GM23338 (cell line): ENCODE data around the gene CD300E.

Source experiments
- CREB1 ChIP-seq: fragments of 250-450 bp; sonication (Bioruptor Pico); IDR thresholded peaks from 2 replicates; pipeline ENCODE4 v1.5.0; 2020; ENCODE audit warnings: low read depth, mild to moderate bottlenecking, moderate library complexity
- CTCF ChIP-seq, 2 experiments: fragments of 200-600 bp in 1 of 2; sonication (generic) in 1 of 2; conservative IDR thresholded peaks; 2 replicates each; pipeline versions ENCODE4 v1.5.1 to v1.6.1; 2016 to 2017; ENCODE audit warnings: antibody characterized with exemption in 2 of 2, low read depth in 2 of 2, mild to moderate bottlenecking in 2 of 2, moderate library complexity in 1 of 2
- ETS1 ChIP-seq: IDR thresholded peaks from 2 replicates; pipeline ENCODE4 v1.6.1; 2016; ENCODE audit warnings: antibody characterized with exemption
- EZH2 ChIP-seq: fragments of 200-600 bp; sonication (generic); IDR thresholded peaks from one replicate; pipeline ENCODE4 v1.8.0; 2017; ENCODE audit warnings: antibody characterized with exemption, mild to moderate bottlenecking, low read depth; ENCODE audit not compliant: unreplicated experiment
- EZH2phosphoT487 ChIP-seq: fragments of 200-600 bp; sonication (generic); IDR thresholded peaks from one replicate; pipeline ENCODE4 v1.8.1; 2018; ENCODE audit warnings: antibody characterized with exemption; ENCODE audit not compliant: unreplicated experiment
- JUNB ChIP-seq: IDR thresholded peaks from one replicate; pipeline ENCODE4 v1.6.1; 2016; ENCODE audit warnings: antibody characterized with exemption; ENCODE audit not compliant: unreplicated experiment
- NANOG ChIP-seq: IDR thresholded peaks from 2 replicates; pipeline ENCODE4 v1.6.1; 2016; ENCODE audit warnings: antibody characterized with exemption, borderline replicate concordance
- POLR2AphosphoS5 ChIP-seq: IDR thresholded peaks from 2 replicates; pipeline ENCODE4 v1.6.1; 2016; ENCODE audit warnings: antibody characterized with exemption, low read depth
- REST ChIP-seq: IDR thresholded peaks from one replicate; pipeline ENCODE4 v1.6.1; 2018; ENCODE audit warnings: antibody characterized with exemption; ENCODE audit not compliant: unreplicated experiment
- STAT1 ChIP-seq: IDR thresholded peaks from one replicate; pipeline ENCODE4 v1.6.1; 2016; ENCODE audit warnings: antibody characterized with exemption; ENCODE audit not compliant: unreplicated experiment
- ZNF114 ChIP-seq: fragments of 250-450 bp; sonication (Bioruptor Pico); IDR thresholded peaks from 2 replicates; pipeline ENCODE4 v1.5.0; 2020; ENCODE audit warnings: mild to moderate bottlenecking, moderate library complexity
- ZNF331 ChIP-seq: fragments of 250-450 bp; sonication (Bioruptor Pico); IDR thresholded peaks from 2 replicates; pipeline ENCODE4 v1.5.0; 2020; ENCODE audit warnings: low read depth, mild to moderate bottlenecking, moderate library complexity
- ZNF462 ChIP-seq: fragments of 250-450 bp; sonication (Bioruptor Pico); IDR thresholded peaks from 2 replicates; pipeline ENCODE4 v1.5.0; 2020; ENCODE audit warnings: mild to moderate bottlenecking, moderate library complexity

GRCh38 chr17:74663561-74663960 lies 40.0 kb upstream of the CD300E start:
- no peak for TF ChIP-seq CTCF (conservative IDR thresholded peaks at IDR 0.05; ENCODE audit: low read depth in 2 of 2)
- no peak for TF ChIP-seq POLR2AphosphoS5
- no peak for TF ChIP-seq EZH2phosphoT487
- TF ChIP-seq EZH2, result no peak
- no peak for TF ChIP-seq ZNF331 (CRISPR knock-in tag)
- no peak for TF ChIP-seq REST
- TF ChIP-seq ZNF114 (CRISPR knock-in tag), result no peak
- no peak for TF ChIP-seq CREB1 (CRISPR knock-in tag)
- no peak for TF ChIP-seq JUNB
- no peak for TF ChIP-seq ZNF462 (CRISPR knock-in tag)
- TF ChIP-seq STAT1, result no peak
- no peak for TF ChIP-seq ETS1
- TF ChIP-seq NANOG, result no peak
